Measurements from ENCODE around the gene CGB3.
"Not testable (repeated sequence)": the region's sequence is repeated elsewhere in the genome, so short reads cannot be mapped to it uniquely, and the experiment has no call there.

CGB3 gene

GRCh38 chr19:49024233-49024632 is at the start of gene CGB3:
TSS of gene CGB3 (minus strand) at chr19:49024333. CDS start at chr19:49023971, 362 bp downstream.
- H3K9me3 Mint-ChIP-seq; H3K36me3 Mint-ChIP-seq (ENCODE audit: low read depth); H3K4me3 Mint-ChIP-seq; H3K27ac Mint-ChIP-seq; DNase-seq: not testable (repeated sequence)
- H3K4me1 Mint-ChIP-seq, result peaks cover 23% of the 10 kb centered on the region
- peaks cover 21% of the 10 kb centered on the region for H3K27me3 Mint-ChIP-seq (ENCODE audit: low read depth, poor library complexity)

DNA sequence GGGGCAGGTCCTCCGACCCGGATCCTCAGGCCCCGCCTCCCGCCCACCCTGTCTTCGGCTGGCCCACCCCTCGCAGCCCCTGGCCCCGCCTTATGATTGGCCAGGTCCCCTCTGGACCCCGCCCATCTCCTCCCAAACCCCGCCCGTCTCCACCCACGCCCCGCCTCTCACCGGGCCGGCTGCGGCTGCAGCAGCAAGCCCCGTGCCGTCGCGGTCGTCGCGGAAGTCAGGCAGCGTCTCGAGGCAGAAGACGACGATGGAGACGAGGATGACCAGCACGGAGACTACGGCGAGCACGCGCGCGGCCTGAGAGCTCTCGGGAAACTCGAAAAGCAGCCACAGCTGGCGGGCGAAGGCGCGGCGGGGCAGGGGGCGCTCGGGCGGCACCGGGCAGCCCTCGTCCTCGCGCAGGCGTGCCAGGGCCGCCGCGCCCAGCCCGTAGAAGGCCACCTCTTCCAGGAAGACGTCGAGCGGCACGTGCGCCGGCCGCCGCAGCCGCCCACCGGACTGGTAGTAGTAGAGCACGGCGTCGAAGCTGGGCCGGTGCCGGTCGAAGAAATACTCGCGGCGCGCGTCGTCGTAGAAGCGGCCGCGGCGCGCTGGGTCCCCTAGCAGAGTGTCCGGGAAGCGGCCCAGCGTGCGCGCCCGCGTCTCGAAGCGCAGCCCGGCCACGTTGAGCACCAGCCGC is 47.9 kb upstream of the CGB3 start:
- H3K9me3 Mint-ChIP-seq, result peaks cover 43% of the 10 kb centered on the region
- H3K4me1 Mint-ChIP-seq, result peaks cover 56% of the 10 kb centered on the region
- peaks cover 57% of the 10 kb centered on the region for H3K27me3 Mint-ChIP-seq (ENCODE audit: low read depth, poor library complexity)
- no peak for TF ChIP-seq CTCF (IDR thresholded peaks at IDR 0.05)
- DNase-seq, result peak; percentile 82
- peak overlapping the region; percentile 74 for H3K4me3 Mint-ChIP-seq
- H3K36me3 Mint-ChIP-seq (ENCODE audit: low read depth), result peaks cover 21% of the 10 kb centered on the region
- no peak overlapping the region for H3K27ac Mint-ChIP-seq

GRCh38 chr19:49070416-49070815 is 46.3 kb upstream of the CGB3 start:
- Mint-ChIP-seq H3K36me3 (ENCODE audit: low read depth) (peaks cover 21% of the 10 kb centered on the region), H3K4me3 (no peak overlapping the region), H3K27ac (no peak overlapping the region), H3K4me1 (peaks cover 72% of the 10 kb centered on the region), H3K27me3 (ENCODE audit: low read depth, poor library complexity) (peaks cover 61% of the 10 kb centered on the region), H3K9me3 (peaks cover 43% of the 10 kb centered on the region)
- no peak for TF ChIP-seq CTCF (IDR thresholded peaks at IDR 0.05)
- no peak for DNase-seq

DNA sequence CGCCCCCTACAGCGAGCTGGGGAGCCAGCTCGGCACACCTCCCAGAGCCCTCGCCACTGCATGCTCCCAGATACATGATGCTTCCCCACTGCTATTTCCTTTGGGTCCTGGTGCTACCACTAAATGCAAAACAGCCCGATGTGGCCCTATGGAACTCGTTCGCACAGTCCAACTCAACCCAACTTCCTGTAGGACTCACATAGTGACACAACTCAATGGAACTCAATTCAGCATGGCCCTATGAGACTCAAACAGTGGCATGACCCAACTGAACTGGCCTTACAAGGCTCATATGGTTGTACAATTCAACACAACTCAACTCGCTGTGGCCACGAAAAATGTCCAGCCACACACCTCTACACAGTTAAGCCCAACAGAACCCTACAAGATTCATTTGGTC is 44.9 kb upstream of the CGB3 start:
- no peak overlapping the region for H3K27ac Mint-ChIP-seq
- peaks cover 78% of the 10 kb centered on the region for H3K4me1 Mint-ChIP-seq
- DNase-seq, result no peak
- peaks cover 21% of the 10 kb centered on the region for H3K36me3 Mint-ChIP-seq (ENCODE audit: low read depth)
- peaks cover 43% of the 10 kb centered on the region for H3K9me3 Mint-ChIP-seq
- TF ChIP-seq CTCF (IDR thresholded peaks at IDR 0.05), result no peak
- no peak overlapping the region for H3K4me3 Mint-ChIP-seq
- H3K27me3 Mint-ChIP-seq (ENCODE audit: low read depth, poor library complexity), result peaks cover 58% of the 10 kb centered on the region

DNA sequence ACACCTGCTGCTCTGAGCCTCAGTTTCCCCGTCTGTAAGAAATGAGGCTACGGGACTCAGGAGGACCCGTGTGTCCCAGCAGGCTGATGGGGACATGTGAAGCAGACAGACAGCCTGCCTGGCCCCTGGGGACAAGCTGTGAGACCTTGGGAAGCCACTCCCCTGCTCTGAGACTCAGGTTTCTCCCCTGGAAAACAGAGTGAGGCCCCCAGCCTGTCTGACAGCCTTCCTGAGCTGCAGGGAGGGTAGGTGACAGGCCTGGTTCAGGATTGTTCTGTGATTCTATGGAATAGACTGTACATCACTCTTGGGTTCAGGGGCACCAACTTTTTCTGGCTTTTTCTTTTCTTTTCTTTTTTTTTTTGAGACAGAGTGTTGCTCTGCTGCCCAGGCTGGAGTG is 43.4 kb upstream of the CGB3 start:
- Mint-ChIP-seq H3K27me3 (ENCODE audit: low read depth, poor library complexity) (peaks cover 48% of the 10 kb centered on the region), H3K4me1 (peaks cover 73% of the 10 kb centered on the region), H3K9me3 (peaks cover 32% of the 10 kb centered on the region), H3K36me3 (ENCODE audit: low read depth) (peaks cover 16% of the 10 kb centered on the region), H3K27ac (peak overlapping the region; percentile 63), H3K4me3 (peak overlapping the region; percentile 30)
- no peak for DNase-seq
- no peak for TF ChIP-seq CTCF (IDR thresholded peaks at IDR 0.05)

DNA sequence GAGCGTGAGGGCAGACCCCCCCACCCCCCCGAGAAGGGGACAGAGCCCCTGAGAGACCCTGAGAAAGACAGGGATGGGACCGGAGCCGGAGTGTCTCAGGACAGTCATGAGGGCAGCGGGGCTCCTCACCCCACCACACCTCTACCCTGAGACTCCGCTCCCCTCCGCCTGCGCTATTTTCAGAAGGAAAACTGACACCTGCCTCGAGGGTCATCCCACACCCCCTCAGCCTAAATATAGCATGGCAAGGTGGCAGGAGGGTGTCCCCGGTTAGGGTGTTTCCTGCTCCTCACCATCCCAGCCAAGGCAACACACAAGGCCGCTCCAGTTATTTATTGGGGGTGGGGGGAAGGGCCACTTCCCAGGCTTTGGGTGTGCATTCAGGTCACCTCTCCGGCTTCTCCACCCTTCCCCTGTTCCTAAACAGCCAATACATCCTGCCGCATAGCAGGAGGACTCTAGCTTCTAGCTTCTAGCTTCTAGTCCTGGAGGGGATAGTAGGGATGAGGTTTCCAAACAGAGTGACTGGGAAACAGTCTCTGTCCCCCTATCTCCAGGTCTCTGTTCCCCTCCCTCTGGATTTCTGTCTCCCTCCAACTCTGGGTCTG is 41.9 kb upstream of the CGB3 start:
- no peak for DNase-seq
- TF ChIP-seq CTCF (IDR thresholded peaks at IDR 0.05), result no peak
- peaks cover 24% of the 10 kb centered on the region for H3K9me3 Mint-ChIP-seq
- H3K27me3 Mint-ChIP-seq (ENCODE audit: low read depth, poor library complexity), result peaks cover 39% of the 10 kb centered on the region
- H3K27ac Mint-ChIP-seq, result peak overlapping the region; percentile 36
- peaks cover 16% of the 10 kb centered on the region for H3K36me3 Mint-ChIP-seq (ENCODE audit: low read depth)
- peaks cover 68% of the 10 kb centered on the region for H3K4me1 Mint-ChIP-seq
- peak overlapping the region; percentile 72 for H3K4me3 Mint-ChIP-seq

Measured in nephron progenitor cell (in vitro differentiated cells).